GM18858 (cell line): ENCODE results near the gene RAB29.
"Not testable (repeated sequence)": the region's sequence is repeated elsewhere in the genome, so short reads cannot be mapped to it uniquely, and the experiment has no call there.

Experiments used
- ATAC-seq: cut with Tn5 transposase; IDR thresholded peaks from one replicate; pipeline ENCODE4 v1.9.1; 2021; ENCODE audit not compliant: unreplicated experiment

Gene RAB29

DNA sequence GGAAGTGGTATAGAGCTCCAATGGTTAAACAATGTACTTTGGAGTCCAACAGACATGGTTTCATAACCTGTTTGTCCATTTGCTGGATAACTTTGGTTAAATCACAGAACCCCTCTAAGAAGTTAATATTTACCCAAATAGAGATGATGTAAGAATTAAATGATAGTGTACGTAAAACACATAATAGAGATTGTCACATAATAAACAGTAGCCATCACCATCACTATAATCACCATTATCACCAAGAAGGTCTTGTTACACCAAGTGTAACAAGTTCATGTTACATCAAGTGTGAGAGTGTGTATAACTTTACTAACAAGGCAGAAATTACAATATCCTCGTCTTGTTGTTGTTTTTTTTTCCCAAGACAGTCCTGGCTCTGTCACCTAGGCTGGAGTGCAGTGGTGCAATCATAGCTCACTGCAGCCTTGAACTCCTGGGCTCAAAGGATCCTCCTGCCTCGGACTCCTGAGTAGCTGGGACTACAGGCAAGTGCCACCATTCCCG is 48.6 kb downstream of the RAB29 start:
- no peak for ATAC-seq

DNA sequence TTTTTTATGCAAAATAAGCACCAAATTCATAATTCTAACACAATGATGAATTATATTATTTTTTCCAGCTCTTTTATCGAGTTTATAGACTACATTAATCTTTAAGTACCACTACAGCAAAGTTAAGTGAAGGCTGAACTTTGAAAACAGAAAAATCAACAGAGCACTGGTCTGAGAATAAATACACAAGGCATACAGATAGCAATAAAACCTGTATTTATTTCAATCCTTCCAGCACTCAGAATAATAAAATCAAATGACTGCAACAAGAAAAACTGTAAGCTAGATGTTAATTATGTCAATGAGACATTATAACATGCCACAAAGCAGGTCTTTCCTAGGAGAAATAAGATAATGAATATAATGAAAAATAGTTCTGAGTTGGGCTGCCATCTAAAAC is 49.8 kb downstream of the RAB29 start:
- no peak for ATAC-seq

DNA sequence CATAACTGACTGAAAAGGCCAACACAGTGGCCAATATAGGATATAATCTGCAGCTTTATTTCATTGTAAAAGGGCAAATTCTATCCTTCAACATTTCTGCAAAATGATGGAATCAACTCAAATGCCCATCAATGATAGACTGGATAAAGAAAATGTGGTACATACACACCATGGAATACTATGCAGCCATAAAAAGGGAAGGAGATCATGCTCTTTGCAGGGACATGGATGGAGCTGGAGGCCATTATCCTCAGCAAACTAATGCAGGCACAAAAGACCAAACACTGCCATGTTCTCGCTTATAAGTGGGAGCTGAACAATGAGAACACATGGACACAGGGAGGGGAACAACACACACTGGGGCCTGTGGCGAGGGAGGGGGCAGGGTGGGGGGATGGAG is 54.5 kb downstream of the RAB29 start:
- ATAC-seq: not testable (repeated sequence)

DNA sequence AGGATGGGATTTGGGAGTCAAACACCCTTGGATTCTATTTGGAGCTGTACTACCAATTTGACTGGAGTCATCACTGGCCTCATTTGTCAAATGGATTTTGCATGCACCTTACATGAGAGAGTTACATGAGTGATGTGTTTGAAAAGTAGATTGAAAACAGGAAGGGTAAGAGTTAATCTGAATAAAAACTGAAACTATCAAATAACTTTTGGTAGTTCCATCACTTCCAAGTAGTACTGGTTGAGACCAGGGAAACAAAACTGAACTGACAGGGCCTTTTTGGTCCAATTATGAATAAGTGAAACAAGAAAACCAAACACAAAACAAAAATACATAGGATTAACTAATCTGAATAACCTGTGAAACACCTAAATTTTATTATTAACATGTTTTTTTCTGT is 55.5 kb downstream of the RAB29 start:
- ATAC-seq: no peak

DNA sequence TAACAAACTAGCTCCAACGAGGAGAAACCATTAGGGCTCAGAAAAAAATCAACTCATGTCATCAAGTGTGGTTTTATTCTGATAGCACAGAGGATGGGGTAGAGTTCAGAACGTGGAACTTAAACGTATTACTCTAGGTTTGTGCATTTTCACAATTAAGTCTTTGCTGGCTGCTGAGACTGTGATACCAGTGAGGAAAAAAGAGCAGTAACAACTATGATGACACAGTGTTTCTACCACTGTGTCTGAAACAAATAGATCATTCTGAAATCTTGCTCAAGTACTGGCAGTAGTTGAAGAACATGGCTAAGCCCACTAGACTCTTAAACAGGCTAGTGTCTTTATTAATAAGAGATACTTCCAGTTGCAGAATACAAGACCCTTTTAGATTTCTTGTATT is 56.3 kb downstream of the RAB29 start:
- no peak for ATAC-seq
